Stimulated activated naive B cell treated with anti-CD40 and anti-IgM and Interleukin-4, amounts not matched to agents 10 μg/mL and 1 μg/mL and 100 μg/mL, for 72 hours (primary cell): ENCODE data around the gene PIP5K1C.

ENCODE experiments used
- ATAC-seq, 2 donors: fragments of 150-1000 bp; cut with Tn5 transposase; replicated peaks; 2 replicates each; pipeline ENCODE4 v1.10.0; 2021; ENCODE audit warnings: moderate library complexity in 1 of 2
- DNase-seq: peaks from one replicate; pipeline ENCODE4 v3.0.0; 2021
- H3K27ac Mint-ChIP-seq: one replicate; pipeline ENCODE4 v1.8.0; 2022; ENCODE audit warnings: mild to moderate bottlenecking, mixed read lengths
- H3K27me3 Mint-ChIP-seq, 2 donors: one replicate each; pipeline ENCODE4 v1.8.0; 2022; ENCODE audit warnings: mixed read lengths in 2 of 2
- H3K36me3 Mint-ChIP-seq, 2 donors: one replicate each; pipeline ENCODE4 v1.8.0; 2022; ENCODE audit warnings: mixed read lengths in 2 of 2, mild to moderate bottlenecking in 1 of 2
- H3K4me1 Mint-ChIP-seq, 2 donors: one replicate each; pipeline ENCODE4 v1.8.0; 2022; ENCODE audit warnings: mixed read lengths in 2 of 2, mild to moderate bottlenecking in 1 of 2
- H3K4me3 Mint-ChIP-seq, 2 donors: one replicate each; pipeline ENCODE4 v1.8.0; 2022; ENCODE audit warnings: mild to moderate bottlenecking in 2 of 2, mixed read lengths in 2 of 2, moderate library complexity in 1 of 2
- H3K9me3 Mint-ChIP-seq, 2 donors: one replicate each; pipeline ENCODE4 v1.8.0; 2022; ENCODE audit warnings: mixed read lengths in 2 of 2, mild to moderate bottlenecking in 1 of 2

PIP5K1C gene

GRCh38 chr19:3700242-3701032, at the start of gene PIP5K1C:
TSS of gene PIP5K1C (minus strand) at chr19:3700468. CDS start at chr19:3700390, 78 bp downstream.
- ATAC-seq, result peak; percentile 77 to 91
- Mint-ChIP-seq H3K9me3 (no peaks in the 10 kb centered on the region), H3K4me3 (peak within 1 kb of the TSS; percentile 91 to 96), H3K27ac (peak within 1 kb of the TSS; percentile 91), H3K36me3 (peaks cover 9 to 11% of the 10 kb centered on the region in 2 donors), H3K27me3 (peaks cover 4 to 5% of the 10 kb centered on the region in 2 donors), H3K4me1 (peaks cover 25 to 46% of the 10 kb centered on the region in 2 donors)
- peak; percentile 86 for DNase-seq

GRCh38 chr19:3748965-3749364, 48.7 kb upstream of the PIP5K1C start:
- peaks cover 0 to 6% of the 10 kb centered on the region in 2 donors for H3K27me3 Mint-ChIP-seq
- no peak for DNase-seq

GRCh38 chr19:3746371-3747056, 46.2 kb upstream of the PIP5K1C start:
- DNase-seq, result no peak
- no peak overlapping the region for H3K4me3 Mint-ChIP-seq
- peaks cover 19 to 22% of the 10 kb centered on the region in 2 donors for H3K36me3 Mint-ChIP-seq
- no peaks in the 10 kb centered on the region for H3K4me1 Mint-ChIP-seq
- peak overlapping the region; percentile 37 for H3K27ac Mint-ChIP-seq
- H3K27me3 Mint-ChIP-seq, result peaks cover 0 to 6% of the 10 kb centered on the region in 2 donors
- no peak for ATAC-seq
- H3K9me3 Mint-ChIP-seq, result no peaks in the 10 kb centered on the region

More at GRCh38 chr19:3748965-3749364, 48.7 kb upstream of the PIP5K1C start:
- ATAC-seq, result no peak
- Mint-ChIP-seq H3K9me3 (no peaks in the 10 kb centered on the region), H3K36me3 (peaks cover 29 to 35% of the 10 kb centered on the region in 2 donors), H3K4me1 (no peaks in the 10 kb centered on the region), H3K4me3 (no peak overlapping the region), H3K27ac (no peak overlapping the region)

- no peak overlapping the region for H3K4me3 Mint-ChIP-seq
- H3K27me3 Mint-ChIP-seq, result peaks cover 0 to 6% of the 10 kb centered on the region in 2 donors
- DNase-seq, result no peak
- H3K4me1 Mint-ChIP-seq, result no peaks in the 10 kb centered on the region
- H3K36me3 Mint-ChIP-seq, result peaks cover 12 to 16% of the 10 kb centered on the region in 2 donors
- no peaks in the 10 kb centered on the region for H3K9me3 Mint-ChIP-seq
- ATAC-seq, result no peak
- H3K27ac Mint-ChIP-seq, result no peak overlapping the region
Measured at GRCh38 chr19:3745363-3746045, 45.2 kb upstream of the PIP5K1C start.

GRCh38 chr19:3743486-3743885, 43.2 kb upstream of the PIP5K1C start:
- peaks cover 0 to 16% of the 10 kb centered on the region in 2 donors for H3K27me3 Mint-ChIP-seq

GRCh38 chr19:3740431-3740830, 40.2 kb upstream of the PIP5K1C start:
- no peak overlapping the region for H3K4me3 Mint-ChIP-seq
- no peaks in the 10 kb centered on the region for H3K9me3 Mint-ChIP-seq
- H3K27me3 Mint-ChIP-seq, result peaks cover 7 to 33% of the 10 kb centered on the region in 2 donors
- H3K36me3 Mint-ChIP-seq, result no peaks in the 10 kb centered on the region
- ATAC-seq (no peak), DNase-seq (no peak)
- no peak overlapping the region for H3K27ac Mint-ChIP-seq
- no peaks in the 10 kb centered on the region for H3K4me1 Mint-ChIP-seq

More at GRCh38 chr19:3743486-3743885, 43.2 kb upstream of the PIP5K1C start:
- DNase-seq (no peak), ATAC-seq (peak; percentile 36 to 64)
- Mint-ChIP-seq H3K4me1 (no peaks in the 10 kb centered on the region), H3K36me3 (peaks cover 0 to 3% of the 10 kb centered on the region in 2 donors), H3K4me3 (no peak overlapping the region), H3K9me3 (no peaks in the 10 kb centered on the region), H3K27ac (no peak overlapping the region)

GRCh38 chr19:3738477-3739220, 38.4 kb upstream of the PIP5K1C start:
- Mint-ChIP-seq H3K4me3 (no peak overlapping the region), H3K36me3 (no peaks in the 10 kb centered on the region), H3K4me1 (no peaks in the 10 kb centered on the region), H3K9me3 (no peaks in the 10 kb centered on the region), H3K27me3 (peaks cover 7 to 33% of the 10 kb centered on the region in 2 donors), H3K27ac (no peak overlapping the region)
- ATAC-seq, result no peak
- no peak for DNase-seq

- ATAC-seq, result no peak
- no peaks in the 10 kb centered on the region for H3K9me3 Mint-ChIP-seq
Measured at GRCh38 chr19:3737487-3738205, 37.4 kb upstream of the PIP5K1C start.

GRCh38 chr19:3736106-3736724, 35.9 kb upstream of the PIP5K1C start:
- Mint-ChIP-seq H3K27ac (no peak overlapping the region), H3K27me3 (peaks cover 7 to 41% of the 10 kb centered on the region in 2 donors), H3K4me1 (no peaks in the 10 kb centered on the region), H3K9me3 (peaks cover 0 to 2% of the 10 kb centered on the region in 2 donors), H3K36me3 (no peaks in the 10 kb centered on the region), H3K4me3 (no peak overlapping the region)
- ATAC-seq (no peak), DNase-seq (no peak)

More at GRCh38 chr19:3737487-3738205, 37.4 kb upstream of the PIP5K1C start:
- DNase-seq, result no peak
- no peak overlapping the region for H3K4me3 Mint-ChIP-seq
- H3K27me3 Mint-ChIP-seq, result peaks cover 7 to 33% of the 10 kb centered on the region in 2 donors
- H3K36me3 Mint-ChIP-seq, result no peaks in the 10 kb centered on the region
- H3K4me1 Mint-ChIP-seq, result no peaks in the 10 kb centered on the region
- H3K27ac Mint-ChIP-seq, result no peak overlapping the region

- no peak overlapping the region for H3K4me3 Mint-ChIP-seq
- H3K27ac Mint-ChIP-seq, result no peak overlapping the region
- H3K4me1 Mint-ChIP-seq, result no peaks in the 10 kb centered on the region
- ATAC-seq (no peak), DNase-seq (no peak)
- H3K27me3 Mint-ChIP-seq, result peaks cover 7 to 37% of the 10 kb centered on the region in 2 donors
- H3K36me3 Mint-ChIP-seq, result no peaks in the 10 kb centered on the region
- H3K9me3 Mint-ChIP-seq, result peaks cover 0 to 2% of the 10 kb centered on the region in 2 donors
Measured at GRCh38 chr19:3734310-3734600, 34.0 kb upstream of the PIP5K1C start.

GRCh38 chr19:3733549-3734309, 33.5 kb upstream of the PIP5K1C start:
- no peak for DNase-seq
- peaks cover 0 to 2% of the 10 kb centered on the region in 2 donors for H3K9me3 Mint-ChIP-seq
- H3K27me3 Mint-ChIP-seq, result peaks cover 7 to 33% of the 10 kb centered on the region in 2 donors

GRCh38 chr19:3732108-3732507, 31.8 kb upstream of the PIP5K1C start:
- Mint-ChIP-seq H3K9me3 (peaks cover 0 to 2% of the 10 kb centered on the region in 2 donors), H3K4me3 (no peak overlapping the region), H3K27ac (no peak overlapping the region), H3K36me3 (no peaks in the 10 kb centered on the region), H3K4me1 (no peaks in the 10 kb centered on the region), H3K27me3 (peaks cover under 1 to 21% of the 10 kb centered on the region in 2 donors)
- DNase-seq, result no peak
- no peak for ATAC-seq

More at GRCh38 chr19:3733549-3734309, 33.5 kb upstream of the PIP5K1C start:
- H3K36me3 Mint-ChIP-seq, result no peaks in the 10 kb centered on the region
- H3K4me1 Mint-ChIP-seq, result no peaks in the 10 kb centered on the region
- ATAC-seq, result no peak
- no peak overlapping the region for H3K27ac Mint-ChIP-seq
- H3K4me3 Mint-ChIP-seq, result no peak overlapping the region
